Nephron (organoid): ENCODE data around the gene SLX9.

Source experiments
- H3K27ac Mint-ChIP-seq, 3 experiments: 2 replicates each; pipeline ENCODE4 v1.8.0; 2020; ENCODE audit warnings: mixed read lengths in 3 of 3, mild to moderate bottlenecking in 2 of 3, moderate library complexity in 1 of 3
- H3K27me3 Mint-ChIP-seq: 2 replicates; pipeline ENCODE4 v1.8.0; 2021; ENCODE audit warnings: low read depth, mild to moderate bottlenecking, moderate library complexity, mixed read lengths
- H3K36me3 Mint-ChIP-seq: 2 replicates; pipeline ENCODE4 v1.8.0; 2020; ENCODE audit warnings: low read depth, mixed read lengths
- H3K4me1 Mint-ChIP-seq: 2 replicates; pipeline ENCODE4 v1.8.0; 2020; ENCODE audit warnings: mixed read lengths
- H3K4me3 Mint-ChIP-seq, 3 experiments: 2 replicates each; pipeline ENCODE4 v1.8.0; 2020; ENCODE audit warnings: mild to moderate bottlenecking in 3 of 3, mixed read lengths in 3 of 3, moderate library complexity in 2 of 3
- H3K9me3 Mint-ChIP-seq: 2 replicates; pipeline ENCODE4 v1.8.0; 2020; ENCODE audit warnings: mixed read lengths
- CTCF ChIP-seq, 3 experiments: fragments of 200-600 bp; sonication (generic); IDR thresholded peaks; one replicate each; pipeline ENCODE4 v1.5.0; 2021; ENCODE audit warnings: antibody characterized with exemption in 3 of 3; ENCODE audit not compliant: unreplicated experiment in 3 of 3

Gene SLX9

GRCh38 chr21:44904141-44904923, 35.5 kb upstream of the SLX9 start:
- Mint-ChIP-seq H3K27me3 (peaks cover 22% of the 10 kb centered on the region), H3K27ac (no peak overlapping the region), H3K36me3 (no peaks in the 10 kb centered on the region), H3K4me1 (peaks cover 18% of the 10 kb centered on the region), H3K4me3 (no peak overlapping the region), H3K9me3 (no peaks in the 10 kb centered on the region)
- TF ChIP-seq CTCF (IDR thresholded peaks at IDR 0.05; ENCODE audit: unreplicated experiment in 3 of 3): no peak

GRCh38 chr21:44905016-44905727, 34.7 kb upstream of the SLX9 start:
- Mint-ChIP-seq H3K27ac (no peak overlapping the region), H3K36me3 (no peaks in the 10 kb centered on the region), H3K4me3 (no peak overlapping the region), H3K4me1 (peaks cover 26% of the 10 kb centered on the region), H3K9me3 (no peaks in the 10 kb centered on the region), H3K27me3 (peaks cover 29% of the 10 kb centered on the region)
- TF ChIP-seq CTCF (IDR thresholded peaks at IDR 0.05; ENCODE audit: unreplicated experiment in 3 of 3): no peak

GRCh38 chr21:44905728-44906090, 34.1 kb upstream of the SLX9 start:
- H3K27ac Mint-ChIP-seq: no peak overlapping the region
- H3K27me3 Mint-ChIP-seq: peaks cover 29% of the 10 kb centered on the region
- no peak for TF ChIP-seq CTCF (IDR thresholded peaks at IDR 0.05; ENCODE audit: unreplicated experiment in 3 of 3)
- H3K4me1 Mint-ChIP-seq: peaks cover 26% of the 10 kb centered on the region
- H3K4me3 Mint-ChIP-seq: no peak overlapping the region
- H3K9me3 Mint-ChIP-seq: no peaks in the 10 kb centered on the region
- no peaks in the 10 kb centered on the region for H3K36me3 Mint-ChIP-seq

GRCh38 chr21:44907225-44907965, 32.4 kb upstream of the SLX9 start:
- Mint-ChIP-seq H3K36me3 (no peaks in the 10 kb centered on the region), H3K27me3 (peaks cover 29% of the 10 kb centered on the region), H3K4me3 (no peak overlapping the region), H3K4me1 (peaks cover 31% of the 10 kb centered on the region), H3K27ac (no peak overlapping the region), H3K9me3 (no peaks in the 10 kb centered on the region)
- TF ChIP-seq CTCF (IDR thresholded peaks at IDR 0.05; ENCODE audit: unreplicated experiment in 3 of 3): no peak

- TF ChIP-seq CTCF (IDR thresholded peaks at IDR 0.05; ENCODE audit: unreplicated experiment in 3 of 3): no peak
- peaks cover 29% of the 10 kb centered on the region for H3K27me3 Mint-ChIP-seq
- H3K36me3 Mint-ChIP-seq: no peaks in the 10 kb centered on the region
- H3K4me3 Mint-ChIP-seq: no peak overlapping the region
- peak overlapping the region in 2 of 3 experiments; percentile 7 to 29 for H3K27ac Mint-ChIP-seq
- H3K9me3 Mint-ChIP-seq: no peaks in the 10 kb centered on the region
- peaks cover 31% of the 10 kb centered on the region for H3K4me1 Mint-ChIP-seq
Observed at GRCh38 chr21:44907966-44908895, 31.6 kb upstream of the SLX9 start.
